NB4 (cell line): ENCODE measurements around the gene MAGI2.

Experiments
- DNase-seq: peaks from one replicate; pipeline ENCODE4 v3.0.0; 2010; ENCODE audit warnings: low read depth
- H3K4me3 ChIP-seq: one replicate; pipeline ENCODE4 v1.5.1; 2011; ENCODE audit warnings: mild to moderate bottlenecking, low read depth, low read length, moderate library complexity
- MAX ChIP-seq: IDR thresholded peaks from 2 replicates; pipeline ENCODE4 v1.6.1; 2011; ENCODE audit warnings: low read depth, low read length
- MYC ChIP-seq: IDR thresholded peaks from 2 replicates; pipeline ENCODE4 v1.6.1; 2011; ENCODE audit warnings: low read depth, low read length
- POLR2A ChIP-seq: IDR thresholded peaks from 2 replicates; pipeline ENCODE4 v1.6.1; 2011; ENCODE audit warnings: mild to moderate bottlenecking; ENCODE audit not compliant: insufficient read length; ENCODE audit errors: extremely low read depth
- TF ChIP-seq, protein P1 (sequence below): IDR thresholded peaks from one replicate; pipeline ENCODE4 v1.5.1; 2012; ENCODE audit warnings: low read depth, low read length

The MAGI2 gene

DNA sequence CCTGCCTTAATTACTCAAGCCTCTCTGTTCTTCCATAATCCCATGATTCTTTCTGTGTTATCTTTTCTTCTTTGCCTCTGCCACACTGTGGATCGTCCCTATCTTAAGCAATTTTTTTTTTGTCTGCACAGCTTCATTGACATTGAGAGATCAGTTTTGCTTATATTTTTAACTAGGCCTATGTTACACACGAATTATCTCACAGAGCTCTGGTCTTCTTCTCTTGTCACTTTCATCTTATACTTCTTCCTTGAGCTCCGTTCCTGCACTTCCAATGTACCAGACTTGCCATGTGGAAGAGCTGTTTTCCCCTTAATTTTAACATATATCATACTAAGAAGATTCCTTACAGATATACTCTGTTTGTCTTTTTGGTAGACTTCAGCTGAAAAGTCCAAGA, 106.1 kb downstream of the MAGI2 start:
- H3K4me3 ChIP-seq: no peak overlapping the region
- DNase-seq: no peak
- TF ChIP-seq MAX: no peak
- TF ChIP-seq, protein P1, sequence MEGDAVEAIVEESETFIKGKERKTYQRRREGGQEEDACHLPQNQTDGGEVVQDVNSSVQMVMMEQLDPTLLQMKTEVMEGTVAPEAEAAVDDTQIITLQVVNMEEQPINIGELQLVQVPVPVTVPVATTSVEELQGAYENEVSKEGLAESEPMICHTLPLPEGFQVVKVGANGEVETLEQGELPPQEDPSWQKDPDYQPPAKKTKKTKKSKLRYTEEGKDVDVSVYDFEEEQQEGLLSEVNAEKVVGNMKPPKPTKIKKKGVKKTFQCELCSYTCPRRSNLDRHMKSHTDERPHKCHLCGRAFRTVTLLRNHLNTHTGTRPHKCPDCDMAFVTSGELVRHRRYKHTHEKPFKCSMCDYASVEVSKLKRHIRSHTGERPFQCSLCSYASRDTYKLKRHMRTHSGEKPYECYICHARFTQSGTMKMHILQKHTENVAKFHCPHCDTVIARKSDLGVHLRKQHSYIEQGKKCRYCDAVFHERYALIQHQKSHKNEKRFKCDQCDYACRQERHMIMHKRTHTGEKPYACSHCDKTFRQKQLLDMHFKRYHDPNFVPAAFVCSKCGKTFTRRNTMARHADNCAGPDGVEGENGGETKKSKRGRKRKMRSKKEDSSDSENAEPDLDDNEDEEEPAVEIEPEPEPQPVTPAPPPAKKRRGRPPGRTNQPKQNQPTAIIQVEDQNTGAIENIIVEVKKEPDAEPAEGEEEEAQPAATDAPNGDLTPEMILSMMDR: no peak
- no peak for TF ChIP-seq MYC
- TF ChIP-seq POLR2A: no peak

- TF ChIP-seq POLR2A (no peak), MAX (no peak), MYC (no peak)
- TF ChIP-seq, protein P1: no peak
- no peak overlapping the region for H3K4me3 ChIP-seq
- DNase-seq: no peak
These were observed 111.6 kb downstream of the MAGI2 start for GRCh38 chr7:79341902-79342301.

DNA sequence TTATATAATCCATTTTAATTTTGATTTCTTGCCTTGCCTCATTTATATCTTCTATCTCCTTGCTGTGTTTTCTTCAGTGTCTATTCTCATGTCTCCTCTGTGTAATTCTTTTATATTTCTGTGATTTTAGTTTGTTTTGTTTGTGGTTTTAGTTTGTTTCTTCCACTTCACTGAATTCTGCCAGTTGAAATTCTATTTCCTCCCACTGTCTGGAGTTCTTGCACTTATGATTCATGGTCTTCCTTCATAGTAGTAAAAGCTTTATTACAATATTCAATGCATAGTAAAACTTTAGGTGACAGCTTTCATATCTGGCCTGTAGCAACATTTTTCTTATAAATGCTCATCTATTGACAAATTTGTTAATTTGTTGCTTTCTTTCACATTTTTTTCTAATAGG, 113.3 kb downstream of the MAGI2 start:
- TF ChIP-seq MAX: no peak
- TF ChIP-seq MYC: no peak
- no peak for TF ChIP-seq POLR2A
- TF ChIP-seq, protein P1: no peak
- no peak for DNase-seq
- H3K4me3 ChIP-seq: no peak overlapping the region

DNA sequence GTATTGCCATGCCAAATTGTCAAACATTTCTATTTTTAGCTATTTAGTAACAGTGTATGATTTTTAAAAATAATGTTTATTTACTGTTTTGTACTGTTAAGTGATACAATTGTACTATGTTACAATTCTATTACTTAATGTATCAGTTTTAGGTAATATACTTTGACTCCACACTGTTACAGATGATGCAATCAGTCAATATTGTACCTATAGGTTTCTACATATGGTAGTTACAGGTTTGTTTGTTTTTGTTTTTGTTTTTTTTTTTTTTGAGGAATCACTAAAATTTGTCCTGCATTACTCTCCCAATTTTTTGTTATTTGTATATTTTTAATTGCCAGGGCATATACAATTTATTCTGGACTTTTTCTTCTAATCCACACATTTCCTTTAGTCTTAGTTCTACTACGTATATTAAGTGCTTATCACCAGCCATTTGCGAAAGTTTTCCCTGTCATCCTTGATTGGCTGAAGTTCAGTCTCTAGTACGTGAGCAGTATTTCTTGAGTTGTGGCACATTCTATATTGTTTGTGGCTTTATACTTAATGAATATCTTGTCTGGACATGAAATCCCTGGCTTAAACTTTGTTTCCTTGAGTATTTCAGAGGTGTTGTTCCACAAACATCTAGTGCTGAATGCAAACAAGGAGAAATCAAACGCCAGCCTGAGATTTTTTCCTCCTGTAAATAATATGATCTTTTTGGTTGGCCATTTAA, 114.1 kb downstream of the MAGI2 start:
- no peak for DNase-seq
- H3K4me3 ChIP-seq: no peak overlapping the region
- TF ChIP-seq MAX: no peak
- TF ChIP-seq, protein P1: no peak
- no peak for TF ChIP-seq MYC
- no peak for TF ChIP-seq POLR2A

GRCh38 chr7:79337717-79338116, 115.8 kb downstream of the MAGI2 start:
- DNase-seq: no peak
- TF ChIP-seq MAX (no peak), POLR2A (no peak), MYC (no peak)
- TF ChIP-seq, protein P1: no peak
- no peak overlapping the region for H3K4me3 ChIP-seq

GRCh38 chr7:79334841-79335240, 118.6 kb downstream of the MAGI2 start:
- DNase-seq: no peak
- TF ChIP-seq MAX: no peak
- TF ChIP-seq, protein P1: no peak
- TF ChIP-seq POLR2A: no peak
- TF ChIP-seq MYC: no peak
- no peak overlapping the region for H3K4me3 ChIP-seq
